ENCODE measurements around the gene TRIM41.
A peak's percentile ranks its signal among the peaks of the same experiment; 100 is the strongest.

TRIM41 gene

DNA sequence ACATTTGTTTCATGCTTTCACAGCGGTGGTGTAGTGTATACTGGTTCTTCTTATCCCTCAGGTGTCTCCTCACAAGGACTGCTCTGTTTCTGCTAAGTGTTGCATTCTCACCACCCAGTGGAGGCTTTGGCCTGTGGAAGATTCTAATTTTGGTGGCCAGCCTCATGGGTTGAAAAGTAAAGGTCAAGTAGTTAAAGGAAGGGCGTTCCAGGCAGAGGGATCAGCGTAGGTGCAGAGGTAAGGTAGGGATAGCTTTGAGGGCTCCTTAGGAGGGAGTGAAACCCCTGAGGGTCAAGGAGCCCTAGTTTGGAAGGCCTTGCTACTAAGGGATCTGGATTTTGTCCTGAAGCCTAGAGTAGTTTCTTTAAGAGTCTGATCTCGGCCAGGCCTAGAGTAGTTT, 25.2 kb downstream of the TRIM41 start:
- TF ChIP-seq, protein P1, sequence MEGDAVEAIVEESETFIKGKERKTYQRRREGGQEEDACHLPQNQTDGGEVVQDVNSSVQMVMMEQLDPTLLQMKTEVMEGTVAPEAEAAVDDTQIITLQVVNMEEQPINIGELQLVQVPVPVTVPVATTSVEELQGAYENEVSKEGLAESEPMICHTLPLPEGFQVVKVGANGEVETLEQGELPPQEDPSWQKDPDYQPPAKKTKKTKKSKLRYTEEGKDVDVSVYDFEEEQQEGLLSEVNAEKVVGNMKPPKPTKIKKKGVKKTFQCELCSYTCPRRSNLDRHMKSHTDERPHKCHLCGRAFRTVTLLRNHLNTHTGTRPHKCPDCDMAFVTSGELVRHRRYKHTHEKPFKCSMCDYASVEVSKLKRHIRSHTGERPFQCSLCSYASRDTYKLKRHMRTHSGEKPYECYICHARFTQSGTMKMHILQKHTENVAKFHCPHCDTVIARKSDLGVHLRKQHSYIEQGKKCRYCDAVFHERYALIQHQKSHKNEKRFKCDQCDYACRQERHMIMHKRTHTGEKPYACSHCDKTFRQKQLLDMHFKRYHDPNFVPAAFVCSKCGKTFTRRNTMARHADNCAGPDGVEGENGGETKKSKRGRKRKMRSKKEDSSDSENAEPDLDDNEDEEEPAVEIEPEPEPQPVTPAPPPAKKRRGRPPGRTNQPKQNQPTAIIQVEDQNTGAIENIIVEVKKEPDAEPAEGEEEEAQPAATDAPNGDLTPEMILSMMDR (IDR thresholded peaks at IDR 0.05; ENCODE audit: low read length, missing control alignments) = no peak
- DNase-seq (ENCODE audit: low read depth) = no peak
- H3K4me3 ChIP-seq (replicated peaks; ENCODE audit: low read depth, low read length) = peak overlapping the region; percentile 92

DNA sequence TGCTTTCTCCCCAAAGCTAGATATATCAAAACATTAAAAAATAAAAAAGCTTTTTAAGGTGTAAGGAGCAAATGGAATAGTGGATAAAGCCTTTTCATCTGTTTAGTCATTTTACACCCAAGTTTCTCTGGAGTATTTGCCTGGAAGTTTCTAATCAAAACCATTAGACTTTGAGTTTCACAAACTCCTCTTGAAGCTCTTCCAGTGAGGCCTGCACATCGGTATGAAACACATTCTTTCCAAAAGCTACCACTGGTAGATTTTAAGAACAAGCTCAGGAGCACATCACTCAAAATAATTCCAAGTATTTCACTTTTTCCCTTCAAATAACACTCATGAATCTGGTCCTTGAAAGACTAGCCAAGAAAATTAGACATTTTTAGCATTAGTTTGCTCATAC, 32.2 kb downstream of the TRIM41 start:
- no peak overlapping the region for H3K4me3 ChIP-seq (replicated peaks; ENCODE audit: low read depth, low read length)
- DNase-seq (ENCODE audit: low read depth) = no peak
- TF ChIP-seq, protein P1 (IDR thresholded peaks at IDR 0.05; ENCODE audit: low read length, missing control alignments) = no peak

GRCh38 chr5:181255836-181256578, 32.9 kb downstream of the TRIM41 start:
- no peak overlapping the region for H3K4me3 ChIP-seq (replicated peaks; ENCODE audit: low read depth, low read length)
- TF ChIP-seq, protein P1 (IDR thresholded peaks at IDR 0.05; ENCODE audit: low read length, missing control alignments) = no peak
- DNase-seq (ENCODE audit: low read depth) = no peak

DNA sequence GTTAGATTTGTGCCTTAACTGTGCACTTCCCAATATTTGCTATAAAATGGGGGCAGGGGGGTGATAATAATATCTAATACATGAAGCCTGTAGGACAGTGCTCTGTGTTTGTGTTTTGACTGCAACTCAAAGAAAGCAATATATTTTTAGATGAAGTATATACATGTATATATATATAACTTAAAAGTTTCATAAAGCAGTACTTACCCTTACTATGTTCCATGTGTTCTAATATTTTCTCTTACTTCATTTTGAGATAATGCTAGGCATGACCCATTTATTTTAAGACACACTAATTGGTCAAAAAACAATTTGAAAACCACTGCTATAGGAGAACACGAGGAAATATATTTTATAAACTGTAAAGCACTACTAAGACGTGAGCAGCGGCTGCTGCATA, 35.5 kb downstream of the TRIM41 start:
- no peak for DNase-seq (ENCODE audit: low read depth)
- H3K4me3 ChIP-seq (replicated peaks; ENCODE audit: low read depth, low read length) = peak overlapping the region; percentile 95
- TF ChIP-seq, protein P1 (IDR thresholded peaks at IDR 0.05; ENCODE audit: low read length, missing control alignments) = no peak

DNA sequence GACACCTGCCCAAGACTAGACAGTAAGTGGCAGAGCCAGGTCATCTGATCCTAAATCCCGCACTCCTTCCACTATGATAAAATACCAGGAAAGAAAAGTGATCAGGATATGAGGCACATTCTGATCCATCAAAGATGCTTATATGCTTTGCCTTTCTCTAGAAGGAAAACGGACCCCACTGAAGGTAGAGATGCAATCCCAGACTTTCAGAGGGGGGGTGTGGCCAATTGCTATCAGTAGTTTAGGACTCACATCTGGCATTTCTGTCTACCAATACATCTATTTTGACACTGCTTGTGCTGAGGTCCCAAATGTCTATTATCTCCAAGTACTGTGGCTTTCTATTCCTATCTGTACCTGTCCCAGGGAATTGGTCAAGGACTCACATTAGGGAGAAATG, 36.2 kb downstream of the TRIM41 start:
- peak overlapping the region; percentile 95 for H3K4me3 ChIP-seq (replicated peaks; ENCODE audit: low read depth, low read length)
- no peak for DNase-seq (ENCODE audit: low read depth)
- TF ChIP-seq, protein P1 (IDR thresholded peaks at IDR 0.05; ENCODE audit: low read length, missing control alignments) = no peak

- no peak for DNase-seq (ENCODE audit: low read depth)
- peak overlapping the region; percentile 95 for H3K4me3 ChIP-seq (replicated peaks; ENCODE audit: low read depth, low read length)
- TF ChIP-seq, protein P1 (IDR thresholded peaks at IDR 0.05; ENCODE audit: low read length, missing control alignments) = no peak
These were observed 37.1 kb downstream of the TRIM41 start for GRCh38 chr5:181259974-181260719.

Data from fibroblast of pulmonary artery (primary cell).